HEK293T (cell line): Measurements from ENCODE around the gene REN.

ENCODE experiments used
- BHLHE40 ChIP-seq: fragments of 450-650 bp; IDR thresholded peaks from 2 replicates; pipeline ENCODE4 v1.6.1; 2016; ENCODE audit warnings: mild to moderate bottlenecking, moderate library complexity, borderline replicate concordance
- CTBP1 ChIP-seq: fragments of 450-650 bp; IDR thresholded peaks from 2 replicates; pipeline ENCODE4 v1.6.1; 2016; ENCODE audit warnings: borderline replicate concordance
- ELF4 ChIP-seq: fragments of 450-650 bp; IDR thresholded peaks from 2 replicates; pipeline ENCODE4 v1.6.1; 2017; ENCODE audit warnings: antibody characterized with exemption
- FOXK2 ChIP-seq: fragments of 450-650 bp; IDR thresholded peaks from 2 replicates; pipeline ENCODE4 v1.6.1; 2016; ENCODE audit warnings: mild to moderate bottlenecking
- HDGF ChIP-seq: fragments of 450-650 bp; IDR thresholded peaks from 2 replicates; pipeline ENCODE4 v1.6.1; 2017; ENCODE audit warnings: antibody characterized with exemption, borderline replicate concordance
- LEF1 ChIP-seq: fragments of 450-650 bp; IDR thresholded peaks from 2 replicates; pipeline ENCODE4 v1.6.1; 2017; ENCODE audit warnings: mild to moderate bottlenecking, borderline replicate concordance
- NFRKB ChIP-seq: fragments of 450-650 bp; IDR thresholded peaks from 2 replicates; pipeline ENCODE4 v1.6.1; 2016; ENCODE audit warnings: mild to moderate bottlenecking, moderate library complexity
- PKNOX1 ChIP-seq: fragments of 450-650 bp; IDR thresholded peaks from 2 replicates; pipeline ENCODE4 v1.6.1; 2016
- SP1 ChIP-seq: fragments of 450-650 bp; IDR thresholded peaks from 2 replicates; pipeline ENCODE4 v1.6.1; 2017
- SUZ12 ChIP-seq: fragments of 450-650 bp; IDR thresholded peaks from 2 replicates; pipeline ENCODE4 v1.6.1; 2016; ENCODE audit warnings: mild to moderate bottlenecking
- ZNF384 ChIP-seq: fragments of 450-650 bp; IDR thresholded peaks from 2 replicates; pipeline ENCODE4 v1.6.1; 2016

GRCh38 chr1:204125759-204126351 is 40.3 kb downstream of the REN start:
- no peak for TF ChIP-seq PKNOX1
- no peak for TF ChIP-seq ZNF384
- no peak for TF ChIP-seq SP1
- TF ChIP-seq ELF4 = no peak
- no peak for TF ChIP-seq FOXK2
- no peak for TF ChIP-seq HDGF
- TF ChIP-seq NFRKB = no peak
- no peak for TF ChIP-seq BHLHE40
- no peak for TF ChIP-seq CTBP1
- no peak for TF ChIP-seq SUZ12
- no peak for TF ChIP-seq LEF1
